Endothelial cell of umbilical vein (primary cell): ENCODE measurements around the gene SYCP1. TPM values are rescaled to one million over a fixed set of nuclear protein-coding genes. Genes with fewer than 3 reads are reported as not detected.

Experiments
- BruUV-seq: library from RNA; stranded (reverse); fragments of 400-500 nt; replicated peaks from 2 replicates; lab custom pipeline; 2021; lab: Mats Ljungman, UMichigan
- CTCF ChIA-PET: fragments of 300-600, 350-600 bp; sonication (Branson Sonifier 250); formaldehyde crosslinking; loops from one replicate; lab custom pipeline; 2021; ENCODE audit warnings: antibody characterized with exemption, inconsistent platforms; lab: Charles Lee
- POLR2A ChIA-PET: fragments of 300-600, 350-600 bp; sonication (Branson Sonifier 250); formaldehyde crosslinking; loops from one replicate; lab custom pipeline; 2021; ENCODE audit warnings: antibody characterized with exemption, inconsistent platforms; lab: Charles Lee
- DNase-seq: peaks from one replicate; pipeline ENCODE4 v3.0.0-alpha.2; 2011; ENCODE audit warnings: low read depth, low spot score
- FAIRE-seq: peaks from 2 replicates; lab custom pipeline; 2011; peaks lifted over from hg19 to GRCh38; lab: Jason Lieb, UNC
- H2AFZ ChIP-seq: 2 replicates; pipeline ENCODE4 v1.6.0; 2012; ENCODE audit warnings: low read depth, low read length, control low read depth, inconsistent platforms
- H3K27ac ChIP-seq: 2 replicates; pipeline ENCODE4 v1.5.1; 2011; ENCODE audit warnings: low read depth, mild to moderate bottlenecking, control low read depth, low read length, moderate library complexity; ENCODE audit not compliant: insufficient read depth
- H3K27me3 ChIP-seq, 2 experiments: 2 replicates each; pipeline versions ENCODE4 v1.6.0 to v1.6.1; 2011; ENCODE audit warnings: low read length in 2 of 2, mixed read lengths in 1 of 2; ENCODE audit not compliant: control insufficient read depth in 2 of 2, insufficient read depth in 2 of 2
- H3K36me3 ChIP-seq, 2 experiments: 2 replicates in 1 of 2; 3 replicates in 1 of 2; pipeline ENCODE4 v1.5.1; 2011; ENCODE audit warnings: low read length in 2 of 2, mild to moderate bottlenecking in 1 of 2, moderate library complexity in 1 of 2; ENCODE audit not compliant: control insufficient read depth in 2 of 2, insufficient read depth in 2 of 2; ENCODE audit errors: extremely low read depth in 1 of 2
- H3K4me1 ChIP-seq: 3 replicates; pipeline ENCODE4 v1.5.1; 2011; ENCODE audit warnings: mild to moderate bottlenecking, low read length; ENCODE audit not compliant: control insufficient read depth, insufficient read depth; ENCODE audit errors: extremely low read depth
- H3K4me2 ChIP-seq: 2 replicates; pipeline ENCODE4 v1.6.1; 2011; ENCODE audit warnings: low read length, control low read depth, mixed read lengths; ENCODE audit not compliant: insufficient read depth
- H3K4me3 ChIP-seq, 3 experiments: fragments of 200-600 bp in 1 of 3; sonication (generic), shearing (Covaris generic) in 1 of 3; replicated peaks in 1 of 3; 2 replicates each; pipeline ENCODE4 v1.5.1; 2011 to 2016; ENCODE audit warnings: control low read depth in 3 of 3, low read length in 3 of 3, mild to moderate bottlenecking in 2 of 3, inconsistent platforms in 1 of 3, low read depth in 1 of 3, moderate library complexity in 1 of 3; ENCODE audit not compliant: insufficient read depth in 1 of 3
- H3K79me2 ChIP-seq: 2 replicates; pipeline ENCODE4 v1.6.0; 2012; ENCODE audit warnings: low read length, inconsistent platforms; ENCODE audit not compliant: control insufficient read depth, insufficient read depth
- H3K9ac ChIP-seq: replicated peaks from 2 replicates; pipeline ENCODE3; 2011; ENCODE audit warnings: low read length, control low read depth; ENCODE audit not compliant: insufficient read depth; ENCODE audit errors: extremely low read depth
- H3K9me1 ChIP-seq: replicated peaks from 3 replicates; pipeline ENCODE4 v1.6.0; 2011; ENCODE audit warnings: mild to moderate bottlenecking, low read length; ENCODE audit not compliant: control insufficient read depth, insufficient read depth; ENCODE audit errors: extremely low read depth
- H3K9me3 ChIP-seq: replicated peaks from 2 replicates; pipeline ENCODE4 v1.5.1; 2012; ENCODE audit warnings: low read length, inconsistent platforms; ENCODE audit not compliant: control insufficient read depth, insufficient read depth
- H4K20me1 ChIP-seq: replicated peaks from 2 replicates; pipeline ENCODE3; 2011; ENCODE audit warnings: mild to moderate bottlenecking, low read length; ENCODE audit not compliant: control insufficient read depth, insufficient read depth; ENCODE audit errors: extremely low read depth
- EZH2 ChIP-seq: IDR thresholded peaks from 2 replicates; pipeline ENCODE4 v1.6.1; 2012; ENCODE audit warnings: borderline replicate concordance, low read depth, mild to moderate bottlenecking, moderate library complexity, low read length, inconsistent platforms; ENCODE audit not compliant: severe bottlenecking
- GATA2 ChIP-seq: IDR thresholded peaks from 2 replicates; pipeline ENCODE4 v1.7.0; 2011; ENCODE audit warnings: low read depth, mild to moderate bottlenecking, moderate library complexity, mixed read lengths, low read length; ENCODE audit not compliant: insufficient read length, insufficient read depth
- JUN ChIP-seq: IDR thresholded peaks from 2 replicates; pipeline ENCODE4 v1.6.1; 2011; ENCODE audit warnings: borderline replicate concordance, low read depth; ENCODE audit not compliant: insufficient read length, insufficient read depth
- MYC ChIP-seq: IDR thresholded peaks from one replicate; pipeline ENCODE4 v1.6.1; 2011; ENCODE audit warnings: mild to moderate bottlenecking, low read depth, low read length
- POLR2A ChIP-seq: IDR thresholded peaks from 2 replicates; pipeline ENCODE4 v1.6.1; 2012; ENCODE audit warnings: low read depth, mild to moderate bottlenecking, control low read depth, low read length
- dilution Hi-C: fragments of 300-500 bp; cut with MboI; formaldehyde crosslinking; loops from one replicate; pipeline ENCODE4 v1.15.0; 2019; ENCODE audit warnings: low sequenced_read_pairs; ENCODE audit not compliant: extremely low pct_ligation_motif_present
- intact Hi-C: fragments of 100-400 bp; cut with micrococcal nuclease; formaldehyde crosslinking; loops from one replicate; pipeline ENCODE4 v1.10.0; 2022
- polyA plus RNA-seq, 4 experiments: library from polyadenylated mRNA; depleted of rRNA in 3 of 4; stranded (reverse) in 3 of 4; unstranded in 1 of 4; fragments of >200 nt; gene quantifications; 2 replicates each; pipeline versions ENCODE4 v1.2.1 to v1.2.3, GENCODE V29; 2011 to 2012; ENCODE audit warnings: missing spikeins in 1 of 4
- total RNA-seq: library from RNA; stranded (reverse); gene quantifications from 2 replicates; pipeline ENCODE4 v1.2.3, GENCODE V29; 2021
- TF ChIP-seq, protein P1 (sequence below), 2 donors: IDR thresholded peaks; 1 replicate in 1 of 2; 2 replicates in 1 of 2; pipeline ENCODE4 v1.5.1; 2011; ENCODE audit warnings: low read length in 2 of 2, mild to moderate bottlenecking in 2 of 2, moderate library complexity in 2 of 2, control low read depth in 1 of 2, inconsistent platforms in 1 of 2, low read depth in 1 of 2; ENCODE audit not compliant: insufficient read depth in 1 of 2; ENCODE audit errors: extremely low read depth in 1 of 2

Gene SYCP1
- total and polyA plus RNA-seq, 2 donors (not counting 3 experiments of a cell fraction or from before 2014, with no cell fraction given) = not detected

DNA sequence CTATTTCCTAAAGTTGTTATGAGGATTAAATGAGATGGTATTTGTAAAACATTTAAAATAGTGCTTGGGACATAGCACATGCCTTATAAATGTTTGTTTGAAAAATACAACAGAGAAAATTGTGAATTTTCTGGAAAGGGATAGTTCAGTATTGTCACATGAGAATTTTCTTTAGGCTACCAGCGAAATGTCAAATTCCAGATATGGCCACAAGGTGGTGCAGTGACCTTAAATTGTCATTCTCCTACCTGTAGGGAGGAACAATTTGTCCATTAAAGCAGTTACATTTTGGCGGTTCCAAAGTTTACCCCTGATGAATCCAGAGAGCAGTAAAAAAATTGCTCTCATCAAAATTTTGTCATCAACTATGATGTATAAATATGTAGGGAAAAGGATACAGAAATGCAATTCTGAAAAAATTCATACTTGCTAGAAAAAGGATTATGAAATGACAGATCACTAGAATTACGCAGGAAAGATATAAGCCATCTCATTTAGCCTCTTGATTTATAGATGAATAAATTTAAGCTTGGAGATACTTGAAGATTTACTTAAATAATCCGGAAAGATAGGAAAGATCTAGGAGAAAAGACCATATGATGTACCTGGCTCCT is 124.7 kb downstream of the SYCP1 start:
- H3K36me3 ChIP-seq = no peaks in the 10 kb centered on the region
- intact Hi-C loops (loop anchor here (1.0 to 10.0 kb wide), 5 partner anchors 73 to 635 kb away; no protein-coding TSS in a partner anchor), dilution Hi-C loops (no loop called here)
- peaks cover 0 to 14% of the 10 kb centered on the region in 2 experiments for H3K27me3 ChIP-seq
- H3K9me3 ChIP-seq = no peaks in the 10 kb centered on the region
- ChIA-PET POLR2A (no interaction called here), CTCF (interaction anchor here (2.5 kb wide), 1 partner anchor 133 kb away, joined by 27 read pairs; no protein-coding TSS in a partner anchor)
- DNase-seq (peak; percentile 54), FAIRE-seq (peak; percentile 73)
- no peak overlapping the region for H3K4me2 ChIP-seq
- H3K4me1 ChIP-seq = no peaks in the 10 kb centered on the region
- no peaks in the 10 kb centered on the region for H3K9me1 ChIP-seq
- no peak overlapping the region for H3K4me3 ChIP-seq
- H3K9ac ChIP-seq = no peak overlapping the region
- TF ChIP-seq EZH2 (no peak), POLR2A (no peak), GATA2 (no peak), JUN (no peak), MYC (no peak)
- TF ChIP-seq, protein P1, sequence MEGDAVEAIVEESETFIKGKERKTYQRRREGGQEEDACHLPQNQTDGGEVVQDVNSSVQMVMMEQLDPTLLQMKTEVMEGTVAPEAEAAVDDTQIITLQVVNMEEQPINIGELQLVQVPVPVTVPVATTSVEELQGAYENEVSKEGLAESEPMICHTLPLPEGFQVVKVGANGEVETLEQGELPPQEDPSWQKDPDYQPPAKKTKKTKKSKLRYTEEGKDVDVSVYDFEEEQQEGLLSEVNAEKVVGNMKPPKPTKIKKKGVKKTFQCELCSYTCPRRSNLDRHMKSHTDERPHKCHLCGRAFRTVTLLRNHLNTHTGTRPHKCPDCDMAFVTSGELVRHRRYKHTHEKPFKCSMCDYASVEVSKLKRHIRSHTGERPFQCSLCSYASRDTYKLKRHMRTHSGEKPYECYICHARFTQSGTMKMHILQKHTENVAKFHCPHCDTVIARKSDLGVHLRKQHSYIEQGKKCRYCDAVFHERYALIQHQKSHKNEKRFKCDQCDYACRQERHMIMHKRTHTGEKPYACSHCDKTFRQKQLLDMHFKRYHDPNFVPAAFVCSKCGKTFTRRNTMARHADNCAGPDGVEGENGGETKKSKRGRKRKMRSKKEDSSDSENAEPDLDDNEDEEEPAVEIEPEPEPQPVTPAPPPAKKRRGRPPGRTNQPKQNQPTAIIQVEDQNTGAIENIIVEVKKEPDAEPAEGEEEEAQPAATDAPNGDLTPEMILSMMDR (IDR thresholded peaks at IDR 0.05; ENCODE audit: extremely low read depth in 1 of 2, insufficient read depth in 1 of 2, low read depth in 1 of 2, low read length in 2 of 2) = peak; percentile 50 to 60
- no peaks in the 10 kb centered on the region for H4K20me1 ChIP-seq
- H2AFZ ChIP-seq = no peak overlapping the region
- no peak overlapping the region for H3K27ac ChIP-seq
- BruUV-seq = no TSS peak
- no peaks in the 10 kb centered on the region for H3K79me2 ChIP-seq
